ENCODE results near the gene SMPD2.

DNA sequence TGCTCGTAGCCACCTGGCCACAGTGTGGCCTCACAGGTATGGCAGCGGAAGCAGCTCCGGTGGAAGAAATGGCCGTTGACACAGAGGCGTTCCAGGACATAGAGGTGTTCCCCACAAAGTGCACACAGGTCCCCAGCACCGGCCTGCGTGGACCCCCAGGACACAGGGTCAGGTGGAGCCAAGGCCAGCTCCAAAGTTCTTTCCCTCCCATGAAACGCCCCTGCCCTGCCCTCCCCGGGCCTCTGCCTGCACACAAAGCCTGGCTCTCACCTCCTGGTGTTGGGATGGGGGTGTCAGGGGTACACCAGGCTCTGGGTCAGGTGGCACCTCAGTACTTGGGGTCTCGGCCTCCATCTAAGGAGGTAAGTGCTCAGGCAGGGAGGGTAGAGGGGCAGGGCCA lies 6.6 kb downstream of the SMPD2 start:
- TF ChIP-seq SCRT1 (tag by site-specific recombination; IDR thresholded peaks at IDR 0.05; ENCODE audit: borderline replicate concordance) (no peak), ZNF792 (tag by site-specific recombination; IDR thresholded peaks at IDR 0.05) (no peak), ZBTB21 (tag by site-specific recombination; IDR thresholded peaks at IDR 0.05) (no peak), YY1 (tag by site-specific recombination; IDR thresholded peaks at IDR 0.05) (no peak), ZNF202 (tag by site-specific recombination; IDR thresholded peaks at IDR 0.05; ENCODE audit: borderline replicate concordance) (no peak), ZBTB48 (tag by site-specific recombination; IDR thresholded peaks at IDR 0.05) (no peak), ZFP37 (tag by site-specific recombination; IDR thresholded peaks at IDR 0.05) (no peak), ZNF660 (tag by site-specific recombination; IDR thresholded peaks at IDR 0.05) (no peak), ZNF274 (IDR thresholded peaks at IDR 0.05; ENCODE audit: low read length) (no peak), ZNF274 (tag by site-specific recombination; IDR thresholded peaks at IDR 0.05; ENCODE audit: borderline replicate concordance) (no peak), ZFP69B (tag by site-specific recombination; IDR thresholded peaks at IDR 0.05) (no peak), ZNF133 (tag by site-specific recombination; IDR thresholded peaks at IDR 0.05) (no peak)
- TF ChIP-seq, protein P1, sequence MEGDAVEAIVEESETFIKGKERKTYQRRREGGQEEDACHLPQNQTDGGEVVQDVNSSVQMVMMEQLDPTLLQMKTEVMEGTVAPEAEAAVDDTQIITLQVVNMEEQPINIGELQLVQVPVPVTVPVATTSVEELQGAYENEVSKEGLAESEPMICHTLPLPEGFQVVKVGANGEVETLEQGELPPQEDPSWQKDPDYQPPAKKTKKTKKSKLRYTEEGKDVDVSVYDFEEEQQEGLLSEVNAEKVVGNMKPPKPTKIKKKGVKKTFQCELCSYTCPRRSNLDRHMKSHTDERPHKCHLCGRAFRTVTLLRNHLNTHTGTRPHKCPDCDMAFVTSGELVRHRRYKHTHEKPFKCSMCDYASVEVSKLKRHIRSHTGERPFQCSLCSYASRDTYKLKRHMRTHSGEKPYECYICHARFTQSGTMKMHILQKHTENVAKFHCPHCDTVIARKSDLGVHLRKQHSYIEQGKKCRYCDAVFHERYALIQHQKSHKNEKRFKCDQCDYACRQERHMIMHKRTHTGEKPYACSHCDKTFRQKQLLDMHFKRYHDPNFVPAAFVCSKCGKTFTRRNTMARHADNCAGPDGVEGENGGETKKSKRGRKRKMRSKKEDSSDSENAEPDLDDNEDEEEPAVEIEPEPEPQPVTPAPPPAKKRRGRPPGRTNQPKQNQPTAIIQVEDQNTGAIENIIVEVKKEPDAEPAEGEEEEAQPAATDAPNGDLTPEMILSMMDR (tag by site-specific recombination; IDR thresholded peaks at IDR 0.05), result no peak
- TF ChIP-seq, protein P2, sequence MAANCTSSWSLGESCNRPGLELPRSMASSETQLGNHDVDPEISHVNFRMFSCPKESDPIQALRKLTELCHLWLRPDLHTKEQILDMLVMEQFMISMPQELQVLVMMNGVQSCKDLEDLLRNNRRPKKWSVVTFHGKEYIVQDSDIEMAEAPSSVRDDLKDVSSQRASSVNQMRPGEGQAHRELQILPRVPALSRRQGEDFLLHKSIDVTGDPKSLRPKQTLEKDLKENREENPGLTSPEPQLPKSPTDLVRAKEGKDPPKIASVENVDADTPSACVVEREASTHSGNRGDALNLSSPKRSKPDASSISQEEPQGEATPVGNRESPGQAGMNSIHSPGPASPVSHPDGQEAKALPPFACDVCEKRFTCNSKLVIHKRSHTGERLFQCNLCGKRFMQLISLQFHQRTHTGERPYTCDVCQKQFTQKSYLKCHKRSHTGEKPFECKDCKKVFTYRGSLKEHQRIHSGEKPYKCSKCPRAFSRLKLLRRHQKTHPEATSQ (tag by site-specific recombination; IDR thresholded peaks at IDR 0.05), result no peak
- TF ChIP-seq, protein P3, sequence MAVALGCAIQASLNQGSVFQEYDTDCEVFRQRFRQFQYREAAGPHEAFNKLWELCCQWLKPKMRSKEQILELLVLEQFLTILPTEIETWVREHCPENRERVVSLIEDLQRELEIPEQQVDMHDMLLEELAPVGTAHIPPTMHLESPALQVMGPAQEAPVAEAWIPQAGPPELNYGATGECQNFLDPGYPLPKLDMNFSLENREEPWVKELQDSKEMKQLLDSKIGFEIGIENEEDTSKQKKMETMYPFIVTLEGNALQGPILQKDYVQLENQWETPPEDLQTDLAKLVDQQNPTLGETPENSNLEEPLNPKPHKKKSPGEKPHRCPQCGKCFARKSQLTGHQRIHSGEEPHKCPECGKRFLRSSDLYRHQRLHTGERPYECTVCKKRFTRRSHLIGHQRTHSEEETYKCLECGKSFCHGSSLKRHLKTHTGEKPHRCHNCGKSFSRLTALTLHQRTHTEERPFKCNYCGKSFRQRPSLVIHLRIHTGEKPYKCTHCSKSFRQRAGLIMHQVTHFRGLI (tag by site-specific recombination; IDR thresholded peaks at IDR 0.05), result no peak

All from HEK293 (cell line).